ENCODE results near the gene TPSAB1. TPM values are rescaled to one million over a fixed set of nuclear protein-coding genes. Genes with fewer than 3 reads are reported as not detected.

TPSAB1 gene
- total and polyA plus RNA-seq, 7 donors = 5.1 to 118 (median 14.4) TPM

DNA sequence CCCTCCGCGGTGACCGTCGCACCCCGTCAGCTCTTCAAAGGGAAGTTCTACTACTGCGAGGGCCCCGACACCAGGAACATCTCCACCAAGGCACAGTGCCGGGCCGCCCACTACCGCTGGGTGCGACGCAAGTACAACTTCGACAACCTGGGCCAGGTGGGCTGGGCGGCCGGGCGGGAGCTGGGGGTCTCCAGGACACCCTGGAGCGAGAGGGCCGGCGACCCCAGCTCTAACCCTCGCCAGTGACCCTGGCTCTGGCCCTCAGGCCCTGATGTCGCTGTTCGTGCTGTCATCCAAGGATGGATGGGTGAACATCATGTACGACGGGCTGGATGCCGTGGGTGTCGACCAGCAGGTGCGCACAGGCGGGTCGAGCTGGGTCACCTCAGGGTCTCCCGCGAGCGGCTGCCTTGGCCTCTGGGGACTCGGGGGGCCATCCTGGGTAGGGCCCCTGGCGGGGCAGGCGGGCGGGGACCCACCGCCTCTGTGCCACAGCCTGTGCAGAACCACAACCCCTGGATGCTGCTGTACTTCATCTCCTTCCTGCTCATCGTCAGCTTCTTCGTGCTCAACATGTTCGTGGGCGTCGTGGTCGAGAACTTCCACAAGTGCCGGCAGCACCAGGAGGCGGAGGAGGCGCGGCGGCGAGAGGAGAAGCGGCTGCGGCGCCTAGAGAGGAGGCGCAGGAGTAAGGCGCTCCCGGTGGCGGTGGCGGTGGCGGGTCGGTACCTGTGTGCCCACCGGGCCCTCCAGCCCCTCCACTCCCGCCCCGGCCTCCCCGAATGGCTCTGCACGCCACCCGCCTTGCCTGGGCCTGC is 28.8 kb upstream of the TPSAB1 start:
- Histone ChIP-seq H3K9me3 (no peaks in the 10 kb centered on the region), H3K27me3 (no peaks in the 10 kb centered on the region), H3K4me1 (no peaks in the 10 kb centered on the region), H3K4me3 (no peak overlapping the region), H3K27ac (no peak overlapping the region), H3K36me3 (peaks cover 64 to 100% (median 99%) of the 10 kb centered on the region in 4 donors)
- no peak for TF ChIP-seq CTCF (IDR thresholded peaks at IDR 0.05)
- no peak for TF ChIP-seq POLR2AphosphoS5 (IDR thresholded peaks at IDR 0.05)
- no peak for TF ChIP-seq EP300 (IDR thresholded peaks at IDR 0.05)
- no peak for TF ChIP-seq POLR2A (IDR thresholded peaks at IDR 0.05)
- intact Hi-C loops (cut with DNase I) = no loop called here
- no peak for DNase-seq
- WGBS, 2 donors = 90 to 91% methylated on average over 65 of the region's 65 CpGs

- no peaks in the 10 kb centered on the region for H3K4me1 ChIP-seq
- H3K36me3 ChIP-seq = peaks cover 69 to 100% (median 99%) of the 10 kb centered on the region in 4 donors
- intact Hi-C loops (cut with DNase I) = no loop called here
- no peak for DNase-seq
- WGBS, 2 donors = 83 to 90% methylated on average over 40 of the region's 40 CpGs
- H3K27me3 ChIP-seq = no peaks in the 10 kb centered on the region
- TF ChIP-seq EP300 (IDR thresholded peaks at IDR 0.05) (no peak), CTCF (IDR thresholded peaks at IDR 0.05) (no peak), POLR2AphosphoS5 (IDR thresholded peaks at IDR 0.05) (no peak)
- H3K9me3 ChIP-seq = no peaks in the 10 kb centered on the region
- H3K4me3 ChIP-seq = no peak overlapping the region
- H3K27ac ChIP-seq = peak overlapping the region in 1 of 4 donors; percentile 4
Observed at GRCh38 chr16:1212616-1213194, 27.8 kb upstream of the TPSAB1 start.

- TF ChIP-seq CTCF (IDR thresholded peaks at IDR 0.05) (no peak), EP300 (IDR thresholded peaks at IDR 0.05) (no peak), POLR2A (IDR thresholded peaks at IDR 0.05) (no peak), POLR2AphosphoS5 (IDR thresholded peaks at IDR 0.05) (no peak)
- no peaks in the 10 kb centered on the region for H3K9me3 ChIP-seq
- no peaks in the 10 kb centered on the region for H3K4me1 ChIP-seq
- 78 to 80% methylated on average over 8 of the region's 8 CpGs for WGBS, 2 donors
- intact Hi-C loops (cut with DNase I) = no loop called here
- peaks cover 75 to 100% (median 98%) of the 10 kb centered on the region in 4 donors for H3K36me3 ChIP-seq
- DNase-seq = no peak
- H3K27me3 ChIP-seq = no peaks in the 10 kb centered on the region
- no peak overlapping the region for H3K27ac ChIP-seq
- no peak overlapping the region for H3K4me3 ChIP-seq
Observed at GRCh38 chr16:1213231-1213630, 27.3 kb upstream of the TPSAB1 start.

DNA sequence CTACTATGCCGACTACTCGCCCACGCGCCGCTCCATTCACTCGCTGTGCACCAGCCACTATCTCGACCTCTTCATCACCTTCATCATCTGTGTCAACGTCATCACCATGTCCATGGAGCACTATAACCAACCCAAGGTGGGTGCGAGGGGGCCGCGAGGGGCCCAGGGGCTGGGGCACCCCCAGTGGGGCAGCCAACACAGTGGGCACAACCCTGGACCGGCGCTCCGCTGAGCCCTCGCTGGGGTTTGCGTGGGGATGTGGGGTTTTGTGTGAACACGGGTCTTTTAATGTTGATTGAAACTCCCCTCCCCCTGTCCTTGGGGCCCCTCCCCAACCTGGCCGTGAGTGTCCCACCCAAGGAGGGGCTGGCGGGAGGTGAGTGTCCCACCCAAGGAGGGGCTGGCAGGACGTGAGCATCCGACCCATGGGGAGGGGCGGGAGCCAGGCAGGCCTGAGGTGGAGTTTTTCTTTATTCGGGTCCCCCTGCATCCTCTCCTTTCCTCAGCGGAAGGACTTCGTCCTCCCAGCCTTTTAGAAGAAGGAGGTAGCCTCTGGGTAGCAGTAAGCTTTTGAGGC is 26.6 kb upstream of the TPSAB1 start:
- no peak for TF ChIP-seq POLR2AphosphoS5 (IDR thresholded peaks at IDR 0.05)
- no peak for TF ChIP-seq EP300 (IDR thresholded peaks at IDR 0.05)
- TF ChIP-seq POLR2A (IDR thresholded peaks at IDR 0.05) = no peak
- TF ChIP-seq CTCF (IDR thresholded peaks at IDR 0.05) = no peak
- intact Hi-C loops (cut with DNase I) = no loop called here
- Histone ChIP-seq H3K4me1 (no peaks in the 10 kb centered on the region), H3K27ac (peak overlapping the region in 1 of 4 donors; percentile 5), H3K36me3 (peaks cover 71 to 100% (median 96%) of the 10 kb centered on the region in 4 donors), H3K9me3 (no peaks in the 10 kb centered on the region), H3K4me3 (no peak overlapping the region), H3K27me3 (no peaks in the 10 kb centered on the region)
- DNase-seq = no peak
- WGBS, 2 donors = 75 to 83% methylated on average over 25 of the region's 25 CpGs
